Measurements from ENCODE around the gene CLEC16A. TPM values are rescaled to one million over a fixed set of nuclear protein-coding genes. Genes with fewer than 3 reads are reported as not detected.

Gene CLEC16A
- total RNA-seq, 1 donor from 2014 or later = 40.4 TPM

DNA sequence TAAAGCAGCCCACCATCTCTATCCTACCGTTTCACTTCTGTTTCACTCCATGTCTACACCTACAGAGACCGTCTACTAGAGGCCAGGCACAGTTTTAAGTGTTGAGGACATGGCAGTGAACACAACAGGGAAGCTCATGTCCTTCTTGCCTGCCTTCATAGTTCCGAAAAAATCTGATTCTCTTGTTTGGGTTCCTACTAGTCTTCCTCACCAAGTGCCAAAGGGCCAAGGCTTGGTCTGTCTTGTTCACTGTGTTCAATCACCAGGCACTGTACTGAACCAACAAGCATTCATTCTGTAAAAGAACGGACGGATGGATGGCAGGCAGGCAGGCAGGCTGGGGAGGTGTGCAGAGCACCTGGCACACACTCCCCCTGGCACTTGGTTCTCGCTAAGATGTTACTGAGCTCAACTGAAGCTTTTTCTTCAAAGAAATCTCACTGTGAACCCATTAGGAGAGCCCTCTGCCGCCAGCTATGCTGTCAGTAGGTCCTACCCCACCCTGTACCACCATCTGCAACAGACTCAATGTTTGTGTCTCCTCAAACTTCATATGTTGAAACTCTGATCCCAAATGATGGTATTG lies 4.6 kb upstream of the CLEC16A start:
- intact Hi-C loops (cut with micrococcal nuclease) = loop anchor here (5.0 to 10.0 kb wide), 5 partner anchors 648 to 1865 kb away; partner anchors contain the start of genes CPPED1, HAPSTR1, LITAF and TXNDC11

DNA sequence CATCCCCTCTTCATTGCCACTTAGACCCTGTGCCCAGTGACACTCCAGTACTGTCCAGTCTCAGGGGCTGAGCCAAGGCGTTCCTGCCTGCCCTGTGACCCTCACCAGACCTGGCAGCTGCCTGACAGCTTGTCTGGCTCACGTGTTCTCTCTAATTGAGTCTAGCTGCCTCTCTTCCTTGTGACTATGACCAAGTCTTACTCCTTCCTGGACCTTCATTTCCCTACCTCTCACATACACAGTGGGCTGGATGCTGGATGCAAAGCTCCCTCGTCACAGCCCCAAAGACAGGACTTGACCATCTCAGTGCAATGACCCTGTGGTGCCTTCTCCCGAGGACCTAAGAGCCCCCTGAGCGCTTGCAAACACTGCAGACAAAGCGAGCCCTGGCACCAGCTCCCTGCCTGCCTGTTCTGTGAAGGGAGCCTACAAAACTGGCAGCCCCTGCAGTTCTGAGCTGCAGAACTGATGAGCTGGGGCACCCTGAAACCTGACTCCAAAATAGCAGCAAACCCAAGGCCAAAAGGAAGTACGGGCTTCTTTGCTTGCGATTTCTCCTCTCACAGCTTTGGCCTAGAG lies 3.8 kb upstream of the CLEC16A start:
- intact Hi-C loops (cut with micrococcal nuclease) = loop anchor here (5.0 to 10.0 kb wide), 4 partner anchors 647 to 1864 kb away; partner anchors contain the start of genes CPPED1, HAPSTR1, LITAF and TXNDC11

DNA sequence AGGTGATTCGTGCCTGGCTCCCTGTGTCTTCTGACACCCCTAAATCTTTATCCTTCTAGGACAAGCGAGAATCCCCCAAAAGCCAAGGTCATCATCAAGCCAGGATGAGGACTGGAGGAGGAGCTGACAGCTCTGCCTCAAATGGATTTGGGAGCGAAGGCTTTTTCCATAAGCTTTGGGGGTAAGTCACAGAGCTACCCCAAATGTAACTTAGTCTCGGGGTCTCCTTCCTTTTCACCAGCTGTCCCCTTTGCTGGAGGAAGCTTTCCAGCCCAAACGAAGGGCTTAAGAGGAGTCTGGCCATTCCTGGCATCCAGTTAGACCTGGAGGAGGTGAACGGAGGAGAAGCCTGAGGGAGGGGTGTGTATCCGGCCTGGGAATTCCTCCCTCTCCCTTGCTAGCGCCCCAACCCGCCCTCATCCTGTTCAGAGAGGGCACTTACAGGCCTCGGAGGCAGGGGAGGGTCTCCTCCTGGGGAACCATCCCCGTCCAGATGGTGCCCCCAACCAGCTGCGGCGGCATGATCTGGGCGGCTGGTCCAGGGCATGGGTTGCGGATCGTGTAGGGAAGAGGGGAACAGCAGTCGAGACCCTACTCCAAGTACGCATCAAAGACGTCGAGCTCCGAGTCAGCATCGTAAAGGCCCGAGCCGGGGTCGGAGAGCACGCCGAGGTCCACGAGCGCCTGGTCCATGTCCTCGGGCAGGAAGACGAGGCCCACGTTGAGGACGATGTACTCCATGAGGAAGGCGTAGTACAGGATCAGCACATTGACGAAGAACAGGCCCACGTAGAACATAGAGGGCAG lies 3.0 kb upstream of the CLEC16A start:
- intact Hi-C loops (cut with micrococcal nuclease) = loop anchor here (5.0 to 10.0 kb wide), 4 partner anchors 646 to 1863 kb away; partner anchors contain the start of genes CPPED1, HAPSTR1, LITAF and TXNDC11

DNA sequence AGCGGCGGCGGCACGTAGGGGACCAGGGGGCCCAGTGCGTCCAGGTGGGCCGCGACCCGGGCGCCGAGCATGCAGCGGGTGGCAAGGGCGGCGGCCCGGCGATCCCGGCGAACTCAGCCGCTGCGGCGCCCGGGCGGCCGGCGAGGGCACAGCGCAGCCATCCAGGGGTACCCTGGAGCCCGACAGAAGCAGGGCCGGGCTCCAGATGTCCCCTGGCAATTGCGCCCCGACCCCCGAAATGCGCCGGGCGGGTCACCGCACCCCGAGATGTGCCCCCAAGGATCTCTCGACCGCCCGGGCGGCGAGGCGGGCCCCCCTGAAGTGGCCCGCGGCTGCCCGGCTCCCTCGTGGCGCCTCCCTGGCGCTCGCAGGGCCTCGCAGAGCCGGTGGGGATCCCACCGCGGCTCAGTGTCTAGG lies 2.4 kb upstream of the CLEC16A start:
- intact Hi-C loops (cut with micrococcal nuclease) = loop anchor here (1.0 to 10.0 kb wide), 6 partner anchors 64 to 1863 kb away; partner anchors contain the start of genes CPPED1, HAPSTR1, LITAF and SNX29

DNA sequence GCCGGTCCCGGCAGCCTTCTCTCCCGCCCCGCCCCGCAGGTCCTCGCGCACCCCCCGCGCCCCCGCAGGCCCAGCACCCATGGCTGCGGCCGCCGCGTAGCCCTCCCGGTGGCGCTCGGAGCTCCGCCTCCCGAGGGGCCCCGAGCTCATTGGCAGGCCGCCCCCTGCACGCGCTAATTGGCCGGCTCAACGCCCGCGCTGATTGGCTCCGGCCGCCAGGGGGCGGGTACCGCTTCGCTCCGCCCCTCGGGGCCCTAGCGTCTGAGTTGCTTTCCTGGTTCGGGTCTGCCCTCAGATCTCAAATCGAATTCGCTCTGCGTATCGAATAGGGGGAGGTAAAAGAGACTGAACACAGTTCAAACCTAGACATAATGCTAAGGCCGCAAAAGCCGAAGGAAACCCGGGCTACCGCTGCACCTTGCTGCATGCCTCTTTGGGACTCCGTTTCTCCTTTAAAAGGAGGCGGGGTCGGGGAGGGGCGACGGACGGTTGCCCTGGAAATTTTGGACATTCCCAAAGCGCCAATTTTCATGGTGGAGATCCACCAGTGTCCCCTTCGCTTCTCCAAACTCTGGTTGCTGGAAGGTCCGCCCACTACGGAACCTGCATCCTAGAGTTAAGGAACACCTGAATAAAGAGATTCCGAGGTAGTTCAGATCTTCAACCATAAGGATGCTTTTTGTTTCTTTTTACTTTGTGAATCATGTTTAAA lies 1.9 kb upstream of the CLEC16A start, which contains the start of gene DEXI:
DEXI (minus strand) TSS at position 117 of the 712 bp plus-strand sequence. CDS start 463 bp downstream, outside the sequence.
- intact Hi-C loops (cut with micrococcal nuclease) = loop anchor here (1.0 to 10.0 kb wide), 6 partner anchors 64 to 1862 kb away; partner anchors contain the start of genes CPPED1, HAPSTR1, LITAF and SNX29

DNA sequence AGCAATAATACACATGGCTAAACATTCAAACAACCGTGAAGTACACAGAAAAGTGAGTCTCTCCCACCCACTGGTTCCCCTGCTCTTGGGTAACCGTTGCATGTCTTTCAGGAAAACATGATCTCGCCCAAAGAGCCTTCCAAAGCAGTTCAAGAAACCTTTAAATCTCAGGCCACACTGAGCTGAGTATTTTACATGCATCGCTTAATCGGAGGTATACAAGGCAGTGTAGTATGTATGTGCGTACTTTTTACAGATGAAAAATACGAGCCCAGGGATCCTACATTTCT lies 1.4 kb upstream of the CLEC16A start:
- intact Hi-C loops (cut with micrococcal nuclease) = loop anchor here (5.0 to 10.0 kb wide), 4 partner anchors 644 to 1862 kb away; partner anchors contain the start of genes CPPED1, HAPSTR1, LITAF and TXNDC11

DNA sequence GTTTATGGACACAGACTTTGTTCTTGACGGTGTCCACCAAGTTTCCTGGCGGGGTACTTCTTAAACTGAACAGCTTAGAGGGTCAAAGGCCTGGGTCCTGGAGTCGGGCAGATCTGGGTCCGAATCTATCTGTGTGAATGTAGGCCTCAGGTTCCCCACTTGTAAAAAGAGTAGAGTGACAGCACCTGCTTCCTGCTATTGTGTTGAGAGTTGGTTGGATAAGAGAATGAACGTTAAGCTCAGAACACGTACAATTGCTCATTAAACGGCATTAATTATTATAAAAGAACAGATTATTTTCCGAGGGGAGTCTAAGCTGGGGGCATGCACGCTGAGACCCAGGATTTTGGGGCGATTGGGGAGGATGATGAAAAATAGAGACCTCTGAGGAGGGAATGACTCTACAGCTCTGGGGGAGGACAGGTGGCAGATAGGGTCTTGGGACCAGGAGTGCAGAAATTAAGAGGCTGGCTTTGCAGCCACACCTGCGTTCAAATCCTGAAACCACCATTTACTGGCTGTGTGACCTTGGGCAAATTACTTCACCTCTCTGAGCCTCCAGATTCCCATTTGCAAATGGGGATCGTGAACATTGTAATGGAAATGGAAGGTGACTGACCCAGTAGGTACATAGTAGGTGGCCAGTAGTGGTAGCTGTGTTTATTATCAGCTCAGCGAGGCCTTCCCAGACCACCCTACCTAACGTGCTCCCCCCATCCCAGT lies 862 bp downstream of the CLEC16A start:
- intact Hi-C loops (cut with micrococcal nuclease) = loop anchor here (1.0 to 10.0 kb wide), 5 partner anchors 9 to 1860 kb away; partner anchors contain the start of genes ATF7IP2, CPPED1, RSL1D1 and TXNDC11

DNA sequence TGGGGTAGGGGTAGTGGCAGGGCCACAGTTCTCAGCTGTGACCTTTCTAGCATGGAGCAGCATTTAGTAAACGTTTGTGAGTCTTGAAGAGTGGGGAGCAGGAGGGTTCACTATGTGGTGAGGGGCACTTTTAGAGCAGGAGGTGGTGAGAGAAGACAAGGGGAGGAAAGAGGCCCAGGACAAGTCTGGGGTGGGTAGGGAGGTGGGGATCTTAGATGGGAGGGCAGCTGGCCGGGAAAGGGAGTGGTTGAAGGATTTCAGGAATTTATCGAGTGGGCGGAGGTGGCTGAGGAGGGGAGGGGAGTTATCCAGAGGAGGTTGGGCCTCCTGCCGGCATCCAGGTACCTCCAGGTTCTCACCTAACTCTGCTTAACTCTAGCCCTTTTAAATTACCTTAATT lies 1.9 kb downstream of the CLEC16A start:
- intact Hi-C loops (cut with micrococcal nuclease) = loop anchor here (10.0 kb wide), 2 partner anchors 798 to 1858 kb away; partner anchors contain the start of genes CPPED1 and TXNDC11

DNA sequence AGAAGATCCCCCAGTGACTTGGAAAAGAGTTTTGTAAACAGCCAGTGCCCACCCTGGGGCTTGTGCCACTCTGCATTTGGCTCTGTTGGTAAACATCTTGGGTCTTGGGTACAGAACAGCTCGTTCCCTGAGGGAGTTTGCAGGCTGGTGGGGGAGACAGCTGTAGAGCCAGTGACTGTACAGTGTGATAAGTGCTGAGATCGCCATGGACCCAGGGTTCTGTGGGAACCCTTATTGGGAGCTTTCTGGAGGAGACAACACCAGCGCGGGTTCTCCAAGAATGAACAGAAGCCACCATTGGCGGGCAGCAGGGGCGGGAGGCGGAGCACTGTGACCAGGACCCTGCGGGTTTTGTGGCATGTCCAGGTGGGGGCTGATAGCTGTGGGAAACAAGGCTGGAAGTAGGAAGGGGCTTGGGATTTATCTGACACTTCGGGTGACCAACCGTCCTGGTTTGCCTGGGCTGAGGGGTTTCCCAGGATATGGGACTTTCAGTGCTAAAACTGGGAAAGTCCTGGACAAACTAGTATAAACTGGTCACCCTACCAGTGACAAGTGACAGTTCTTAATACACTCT lies 2.9 kb downstream of the CLEC16A start:
- intact Hi-C loops (cut with micrococcal nuclease) = loop anchor here (10.0 kb wide), 2 partner anchors 798 to 1858 kb away; partner anchors contain the start of genes CPPED1 and TXNDC11

DNA sequence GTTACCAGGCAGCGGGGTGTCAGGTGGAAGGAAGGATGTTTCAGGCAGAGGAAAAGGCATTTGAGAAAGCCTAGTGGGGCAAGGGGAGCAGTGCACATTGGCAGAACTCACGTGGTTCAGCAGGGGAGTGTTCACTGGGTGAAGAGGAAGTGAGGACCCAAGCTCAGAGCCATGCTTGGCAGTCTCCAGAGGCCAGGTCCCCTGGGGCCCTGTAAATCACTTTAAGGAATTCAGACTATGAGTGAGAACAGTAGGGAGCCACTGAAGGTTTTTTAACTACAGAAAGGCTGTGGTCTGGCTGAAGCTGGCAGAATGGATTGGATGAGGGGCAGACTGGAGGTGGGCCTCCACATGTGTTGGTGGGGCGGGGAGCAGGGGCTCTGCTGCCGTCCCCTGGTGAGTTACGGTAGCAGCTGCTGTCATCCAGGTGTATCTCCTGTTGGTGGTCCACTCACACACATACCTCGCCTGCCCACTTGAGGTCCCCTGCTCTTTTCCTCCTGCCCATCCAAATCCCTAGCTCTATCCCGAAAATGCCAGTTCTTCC lies 5.1 kb downstream of the CLEC16A start:
- intact Hi-C loops (cut with micrococcal nuclease) = loop anchor here (10.0 kb wide), 2 partner anchors 795 to 1855 kb away; partner anchors contain the start of genes CPPED1 and TXNDC11

DNA sequence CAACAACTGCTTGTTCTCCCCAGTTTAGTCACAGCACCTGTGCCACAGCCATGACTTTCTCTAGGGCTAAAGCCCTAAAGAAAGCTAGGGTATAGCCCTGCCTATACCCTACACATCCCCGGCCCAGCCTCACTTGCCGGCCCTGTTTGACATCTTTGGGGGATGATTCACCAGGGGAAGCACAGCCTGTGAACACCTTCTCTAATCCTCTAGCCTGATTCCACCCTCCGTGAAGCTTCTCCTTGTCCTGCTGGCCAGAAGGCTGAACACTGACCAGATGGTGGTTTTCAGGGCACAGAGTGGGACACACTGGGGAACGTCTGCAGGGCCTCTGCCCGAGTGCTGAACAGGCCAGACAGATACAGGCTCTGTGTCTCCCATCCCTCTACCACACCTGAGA lies 6.0 kb downstream of the CLEC16A start:
- intact Hi-C loops (cut with micrococcal nuclease) = loop anchor here (5.0 kb wide), 1 partner anchor 632 kb away; no protein-coding TSS in a partner anchor

DNA sequence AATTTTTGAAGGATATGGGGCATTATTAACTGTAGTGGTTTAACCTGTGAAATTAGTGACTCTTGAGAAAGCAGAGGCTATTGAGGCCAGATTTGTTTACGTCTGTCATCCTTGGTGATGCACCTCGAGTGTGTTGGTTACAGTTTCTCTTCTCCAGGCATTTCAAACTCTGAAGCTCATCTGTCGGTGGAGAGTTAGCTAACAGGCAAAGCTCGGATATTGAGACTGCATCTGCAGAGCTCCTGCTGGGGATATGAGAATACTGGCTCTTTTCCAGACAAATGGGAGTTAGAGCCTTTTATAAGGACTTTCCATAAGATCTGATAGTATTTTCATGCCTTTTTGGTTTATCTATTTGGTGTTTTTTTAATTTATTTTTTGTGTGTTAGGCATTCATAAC lies 6.7 kb downstream of the CLEC16A start:
- intact Hi-C loops (cut with micrococcal nuclease) = loop anchor here (5.0 kb wide), 1 partner anchor 631 kb away; no protein-coding TSS in a partner anchor

DNA sequence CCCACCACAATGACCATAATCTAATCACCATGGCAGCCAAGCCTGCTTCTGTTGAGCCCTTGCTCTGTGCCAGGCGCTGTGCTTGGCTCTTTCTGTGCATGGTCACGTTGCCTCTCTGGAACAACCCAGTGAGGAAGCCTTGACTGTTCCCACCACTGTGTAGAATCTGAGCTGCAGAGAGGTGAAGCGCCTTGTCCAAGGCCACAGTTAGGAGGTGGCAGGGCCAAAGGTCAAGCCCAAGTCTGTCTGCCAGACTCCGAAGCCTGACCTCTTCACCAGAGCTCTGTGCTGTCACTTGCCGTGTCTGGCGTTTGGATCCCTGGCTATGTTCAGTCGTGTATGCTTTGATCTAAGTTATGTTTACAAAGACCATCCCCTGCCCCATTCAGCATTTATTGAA lies 10.5 kb downstream of the CLEC16A start:
- intact Hi-C loops (cut with micrococcal nuclease) = loop anchor here (1.0 to 5.0 kb wide), 8 partner anchors 10 to 1113 kb away; no protein-coding TSS in a partner anchor

DNA sequence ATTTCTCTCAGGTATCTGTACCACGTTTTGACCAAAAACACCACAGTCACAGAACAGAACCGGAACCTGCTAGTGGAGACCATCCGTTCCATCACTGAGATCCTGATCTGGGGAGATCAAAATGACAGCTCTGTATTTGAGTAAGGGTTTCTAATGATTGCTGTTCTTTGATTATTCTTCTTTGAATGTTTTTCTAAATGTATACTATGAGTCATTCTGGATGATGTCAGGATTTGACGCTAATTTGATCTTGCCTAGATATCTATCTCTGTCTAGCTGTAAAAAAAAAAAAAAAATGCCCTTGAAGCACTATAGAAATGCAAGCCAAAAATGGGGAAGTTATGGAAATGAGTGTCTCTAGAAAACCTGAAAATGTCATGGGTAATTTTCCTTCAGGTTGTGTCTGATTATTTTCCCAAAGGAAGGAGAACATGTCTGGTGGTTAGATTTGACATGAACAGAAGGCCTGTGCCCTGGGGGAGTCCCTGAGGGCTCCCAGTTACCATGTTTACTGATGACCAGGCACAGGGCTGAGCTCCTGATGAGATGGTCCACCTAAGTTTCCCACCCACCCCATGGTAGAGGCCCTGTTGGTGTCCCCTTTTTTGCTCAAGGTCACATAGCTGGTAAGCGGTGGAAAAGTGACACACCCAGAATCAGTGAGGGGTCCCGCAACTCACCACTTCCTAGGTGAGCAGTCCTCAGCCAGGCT lies 13.6 kb downstream of the CLEC16A start:
- intact Hi-C loops (cut with micrococcal nuclease) = no loop called here

DNA sequence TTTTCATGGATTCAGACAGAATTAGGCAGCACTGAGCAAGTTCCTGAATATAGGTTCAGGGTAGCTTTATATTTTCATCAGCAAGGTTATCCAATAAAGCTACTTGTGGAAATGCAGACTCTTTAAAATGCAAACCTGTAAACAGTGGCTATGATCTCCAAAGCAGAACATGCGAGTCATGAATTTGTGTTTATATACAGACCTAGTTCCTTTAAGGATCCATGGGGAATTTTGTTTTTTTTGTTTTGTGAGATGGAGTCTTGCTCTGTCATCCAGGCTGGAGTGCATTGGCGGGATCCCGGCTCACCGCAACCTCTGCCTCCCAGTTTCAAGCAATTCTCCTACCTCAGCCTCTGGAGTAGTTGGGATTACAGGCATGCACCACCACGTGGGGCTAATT lies 14.8 kb downstream of the CLEC16A start:
- intact Hi-C loops (cut with micrococcal nuclease) = no loop called here

DNA sequence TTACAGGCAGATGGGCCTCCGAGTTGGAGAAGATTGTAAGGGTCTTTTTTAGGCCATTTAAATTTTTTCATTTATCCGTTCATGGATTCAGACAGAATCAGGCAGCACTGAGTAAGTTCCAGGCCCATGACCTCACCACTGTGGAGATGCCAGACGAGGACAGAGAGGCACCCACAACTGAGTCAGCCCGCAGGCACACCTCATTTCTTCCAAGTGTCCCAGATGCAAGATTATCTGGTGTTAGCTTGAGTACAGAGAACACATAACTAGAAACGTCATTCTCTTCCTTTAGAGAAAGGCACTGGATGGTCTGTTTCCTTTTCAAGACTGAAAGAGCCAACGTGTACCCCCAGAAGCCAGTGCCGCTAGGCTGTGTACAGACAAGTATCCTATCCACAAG lies 16.9 kb downstream of the CLEC16A start:
- intact Hi-C loops (cut with micrococcal nuclease) = no loop called here

DNA sequence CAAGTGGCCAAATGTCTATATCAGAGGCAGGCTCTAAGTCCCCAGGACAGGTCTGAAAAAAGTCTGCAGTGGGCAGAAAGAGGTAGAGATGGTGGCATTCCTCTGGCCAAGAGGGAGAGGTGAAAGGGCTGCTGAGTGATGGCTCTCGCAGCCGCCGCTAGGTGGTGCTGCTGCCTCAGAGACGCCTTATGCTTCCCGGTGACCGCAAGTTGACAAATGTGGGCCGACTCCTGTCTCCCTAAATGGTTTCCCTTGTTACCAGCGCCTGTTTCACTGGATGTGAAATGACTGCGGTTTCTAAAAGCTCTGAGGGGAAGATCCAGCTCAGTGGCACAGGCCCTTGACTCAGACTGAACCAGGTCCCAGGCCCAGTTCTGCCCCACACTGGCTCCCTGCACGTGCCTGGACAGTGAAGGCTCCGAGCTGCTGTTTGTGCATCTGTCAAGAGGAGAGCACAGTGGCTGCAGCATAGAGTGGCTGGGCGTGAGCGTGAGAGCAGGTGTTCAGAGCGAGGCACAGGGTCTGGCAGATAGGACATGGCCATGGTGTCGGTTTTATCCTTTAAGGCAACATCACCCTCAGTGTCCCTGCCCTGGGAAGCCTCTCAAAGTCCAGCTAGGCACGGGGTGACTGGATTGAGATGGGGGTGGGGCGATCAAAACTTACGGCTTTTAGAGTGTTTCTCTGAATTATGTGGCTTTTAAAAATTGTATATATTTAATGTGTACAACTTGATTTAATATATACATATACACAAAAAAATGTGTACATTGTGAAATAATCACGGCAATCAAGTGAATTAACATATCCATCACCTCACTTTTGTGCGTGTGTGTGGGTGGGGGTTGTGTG lies 19.9 kb downstream of the CLEC16A start:
- intact Hi-C loops (cut with micrococcal nuclease) = loop anchor here (1.0 to 2.0 kb wide), 12 partner anchors 89 to 750 kb away; partner anchors contain the start of gene LITAF
